Osteoblast (primary cell): ENCODE results near the gene ATG7. TPM values are rescaled to one million over a fixed set of nuclear protein-coding genes. Genes with fewer than 3 reads are reported as not detected.

Experiments used
- DNase-seq: peaks from one replicate; pipeline ENCODE4 v3.0.0; 2011; ENCODE audit warnings: low spot score, mixed read lengths; ENCODE audit not compliant: insufficient read length; ENCODE audit errors: missing footprints
- H2AFZ ChIP-seq: 2 replicates; pipeline ENCODE4 v1.6.0; 2011; ENCODE audit warnings: mild to moderate bottlenecking, low read length
- H3K27ac ChIP-seq: 2 replicates; pipeline ENCODE4 v1.5.1; 2011; ENCODE audit warnings: mild to moderate bottlenecking, low read depth, low read length, moderate library complexity
- H3K27me3 ChIP-seq: 2 replicates; pipeline ENCODE4 v1.6.0; 2012; ENCODE audit warnings: mild to moderate bottlenecking, control low read depth, inconsistent platforms, low read length, moderate library complexity; ENCODE audit not compliant: insufficient read depth
- H3K36me3 ChIP-seq: 2 replicates; pipeline ENCODE4 v1.5.1; 2011; ENCODE audit warnings: mild to moderate bottlenecking, low read length, control low read depth, moderate library complexity; ENCODE audit not compliant: insufficient read depth
- H3K4me1 ChIP-seq: 2 replicates; pipeline ENCODE4 v1.5.1; 2011; ENCODE audit warnings: mild to moderate bottlenecking, low read length, control low read depth, moderate library complexity; ENCODE audit not compliant: insufficient read depth
- H3K4me2 ChIP-seq: 2 replicates; pipeline ENCODE4 v1.6.0; 2011; ENCODE audit warnings: mild to moderate bottlenecking, low read length; ENCODE audit not compliant: insufficient read depth
- H3K4me3 ChIP-seq: fragments of 200-600 bp; sonication (generic); 3 replicates; pipeline ENCODE4 v1.5.1; 2012; ENCODE audit warnings: mild to moderate bottlenecking, low read length, inconsistent platforms; ENCODE audit not compliant: insufficient read depth
- H3K79me2 ChIP-seq: 2 replicates; pipeline ENCODE4 v1.6.0; 2012; ENCODE audit warnings: mild to moderate bottlenecking, low read length, control low read depth, inconsistent platforms; ENCODE audit not compliant: insufficient read depth
- H3K9me3 ChIP-seq: 2 replicates; pipeline ENCODE4 v1.5.1; 2011; ENCODE audit warnings: low read depth, low read length, control low read depth
- H4K20me1 ChIP-seq: 2 replicates; pipeline ENCODE4 v1.6.0; 2012; ENCODE audit warnings: mild to moderate bottlenecking, low read length, control low read depth; ENCODE audit not compliant: insufficient read depth
- total RNA-seq: library from RNA; depleted of rRNA; stranded (reverse); fragments of >200 nt; gene quantifications from 2 replicates; pipeline ENCODE4 v1.2.3, GENCODE V29; 2012
- TF ChIP-seq, protein P1 (sequence below): IDR thresholded peaks from 2 replicates; pipeline ENCODE4 v1.5.1; 2011; ENCODE audit warnings: mild to moderate bottlenecking, low read depth, low read length, moderate library complexity; ENCODE audit errors: extremely low read depth

The ATG7 gene
- total RNA-seq, 1 donor: 93.4 TPM

DNA sequence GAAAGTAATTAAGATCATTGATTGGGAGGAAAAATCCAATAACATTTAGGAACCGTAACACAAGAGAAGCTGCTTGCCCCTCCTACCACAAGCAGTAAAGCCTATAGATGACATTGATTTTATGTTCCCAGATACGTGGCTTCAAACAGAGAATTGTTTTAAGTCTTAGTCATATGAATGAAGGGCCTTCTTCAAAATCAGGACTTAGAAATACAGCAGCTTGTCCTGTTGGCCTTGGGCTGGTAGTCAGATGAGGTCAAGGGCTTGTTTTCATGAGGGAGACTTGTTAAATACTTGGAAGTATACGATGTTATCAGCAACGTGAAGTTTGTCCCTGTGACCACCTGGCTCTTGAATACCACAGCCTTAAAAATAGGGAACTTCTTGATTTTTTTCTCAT, 257.1 kb downstream of the ATG7 start:
- TF ChIP-seq, protein P1, sequence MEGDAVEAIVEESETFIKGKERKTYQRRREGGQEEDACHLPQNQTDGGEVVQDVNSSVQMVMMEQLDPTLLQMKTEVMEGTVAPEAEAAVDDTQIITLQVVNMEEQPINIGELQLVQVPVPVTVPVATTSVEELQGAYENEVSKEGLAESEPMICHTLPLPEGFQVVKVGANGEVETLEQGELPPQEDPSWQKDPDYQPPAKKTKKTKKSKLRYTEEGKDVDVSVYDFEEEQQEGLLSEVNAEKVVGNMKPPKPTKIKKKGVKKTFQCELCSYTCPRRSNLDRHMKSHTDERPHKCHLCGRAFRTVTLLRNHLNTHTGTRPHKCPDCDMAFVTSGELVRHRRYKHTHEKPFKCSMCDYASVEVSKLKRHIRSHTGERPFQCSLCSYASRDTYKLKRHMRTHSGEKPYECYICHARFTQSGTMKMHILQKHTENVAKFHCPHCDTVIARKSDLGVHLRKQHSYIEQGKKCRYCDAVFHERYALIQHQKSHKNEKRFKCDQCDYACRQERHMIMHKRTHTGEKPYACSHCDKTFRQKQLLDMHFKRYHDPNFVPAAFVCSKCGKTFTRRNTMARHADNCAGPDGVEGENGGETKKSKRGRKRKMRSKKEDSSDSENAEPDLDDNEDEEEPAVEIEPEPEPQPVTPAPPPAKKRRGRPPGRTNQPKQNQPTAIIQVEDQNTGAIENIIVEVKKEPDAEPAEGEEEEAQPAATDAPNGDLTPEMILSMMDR: no peak
- Histone ChIP-seq H3K4me2 (peak overlapping the region; percentile 30), H3K27ac (peak overlapping the region; percentile 90), H2AFZ (no peak overlapping the region), H3K9me3 (no peaks in the 10 kb centered on the region), H3K4me3 (no peak overlapping the region), H3K4me1 (peaks cover 39% of the 10 kb centered on the region), H4K20me1 (no peaks in the 10 kb centered on the region), H3K27me3 (no peaks in the 10 kb centered on the region), H3K36me3 (peaks cover 4% of the 10 kb centered on the region), H3K79me2 (peaks cover 2% of the 10 kb centered on the region)
- DNase-seq: no peak

DNA sequence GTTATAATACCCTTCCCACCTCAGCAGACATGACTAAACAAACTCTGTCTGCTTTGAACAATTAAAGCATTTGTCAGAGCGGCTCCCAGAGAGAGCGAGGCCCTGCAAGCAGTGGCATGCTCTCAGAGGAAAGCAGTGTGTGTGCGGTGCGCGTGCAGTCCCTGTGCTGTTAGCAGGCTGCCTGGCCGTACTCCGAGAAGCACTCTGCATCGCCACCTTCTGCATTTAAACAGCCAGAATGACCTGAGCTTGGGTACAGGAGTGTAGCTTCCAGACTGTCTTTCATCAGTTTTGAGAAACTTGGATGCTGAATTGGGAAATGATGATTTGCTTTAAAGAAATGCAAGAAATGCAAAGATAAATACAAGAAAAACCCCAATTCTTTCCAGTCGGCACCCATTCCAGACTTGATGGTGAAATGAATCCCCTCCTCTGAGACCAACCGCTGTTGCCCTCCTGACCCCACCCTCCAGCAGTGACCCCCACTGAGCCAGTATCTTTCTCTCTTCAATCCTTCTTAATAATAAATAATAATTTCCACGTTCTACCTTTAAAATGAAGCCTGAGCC, 258.0 kb downstream of the ATG7 start:
- Histone ChIP-seq H3K27ac (peak overlapping the region; percentile 90), H3K4me2 (peak overlapping the region; percentile 30)

DNA sequence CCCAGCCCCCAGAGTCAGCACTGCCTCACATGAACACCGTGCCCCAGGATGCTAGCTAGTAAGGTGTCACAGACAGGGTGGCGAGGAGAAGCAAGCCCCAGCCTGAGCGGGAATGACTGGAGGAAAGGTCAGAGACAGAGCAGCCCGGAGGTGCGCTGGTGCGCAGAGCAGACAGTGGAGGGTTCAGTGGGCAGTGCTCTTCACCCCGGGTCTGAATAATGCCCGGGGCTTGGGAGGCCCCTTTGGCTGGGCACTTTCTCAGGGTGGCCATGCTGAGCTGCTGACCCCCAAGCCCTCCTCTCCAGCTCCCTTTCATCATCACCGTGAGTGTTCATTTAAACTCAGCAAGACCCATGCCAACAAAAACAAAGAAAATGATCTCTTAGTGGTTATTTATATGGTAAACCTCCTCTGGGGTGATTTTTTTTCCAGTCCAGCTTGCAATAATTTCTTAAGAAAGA, 260.8 kb downstream of the ATG7 start:
- TF ChIP-seq, protein P1: no peak
- Histone ChIP-seq H3K4me2 (peak overlapping the region; percentile 20), H3K27me3 (no peaks in the 10 kb centered on the region), H3K36me3 (peaks cover 4% of the 10 kb centered on the region), H3K4me3 (no peak overlapping the region), H3K4me1 (peaks cover 39% of the 10 kb centered on the region), H4K20me1 (no peaks in the 10 kb centered on the region), H3K9me3 (no peaks in the 10 kb centered on the region), H2AFZ (no peak overlapping the region), H3K27ac (peak overlapping the region; percentile 57), H3K79me2 (peaks cover 2% of the 10 kb centered on the region)
- DNase-seq: peak; percentile 89

More for the DNA sequence above, 258.0 kb downstream of the ATG7 start:
- H3K79me2 ChIP-seq: peaks cover 2% of the 10 kb centered on the region
- peaks cover 39% of the 10 kb centered on the region for H3K4me1 ChIP-seq
- peaks cover 4% of the 10 kb centered on the region for H3K36me3 ChIP-seq
- TF ChIP-seq, protein P1: peak; percentile 43
- H3K4me3 ChIP-seq: no peak overlapping the region
- H3K27me3 ChIP-seq: no peaks in the 10 kb centered on the region
- H3K9me3 ChIP-seq: no peaks in the 10 kb centered on the region
- DNase-seq: peak; percentile 92
- no peaks in the 10 kb centered on the region for H4K20me1 ChIP-seq
- H2AFZ ChIP-seq: no peak overlapping the region

DNA sequence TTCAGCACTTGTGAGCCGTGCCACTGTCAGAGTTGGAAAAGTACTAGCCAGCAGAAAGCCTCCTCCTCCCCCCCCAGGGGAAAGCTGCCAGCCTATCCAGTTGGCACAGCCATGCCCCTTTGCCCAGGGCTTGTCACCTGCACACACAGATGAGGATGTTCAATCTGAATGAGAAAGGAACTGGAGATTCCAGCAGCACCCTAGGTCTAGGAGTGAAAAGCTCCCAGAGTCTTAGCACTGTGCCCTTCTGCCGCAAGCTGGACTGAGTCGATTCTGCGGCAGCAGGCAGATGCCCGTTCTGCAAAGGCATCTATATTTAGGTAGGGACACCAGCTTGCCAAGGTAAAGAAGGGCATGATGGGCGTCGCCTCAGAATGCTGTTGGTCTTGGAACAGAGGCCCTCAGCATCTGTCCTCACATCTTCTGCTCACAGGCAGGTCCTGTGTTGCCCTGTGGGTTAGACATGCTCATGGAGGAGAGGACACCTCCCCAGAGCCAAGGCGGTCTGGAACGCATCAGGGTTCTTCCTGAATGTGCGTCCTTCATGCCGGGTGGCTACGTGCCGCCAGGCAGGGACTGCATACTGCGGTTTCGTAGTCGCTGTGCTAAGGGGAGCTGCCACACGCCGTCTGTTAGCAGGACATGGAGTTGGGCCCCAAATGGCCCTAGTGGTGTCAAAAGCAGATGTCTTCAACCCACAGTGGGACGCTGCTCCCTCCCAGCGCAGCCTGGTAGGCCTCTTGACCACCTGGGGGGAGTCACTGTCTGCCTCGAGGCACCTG, 262.0 kb downstream of the ATG7 start:
- no peak for DNase-seq
- Histone ChIP-seq H3K36me3 (no peaks in the 10 kb centered on the region), H3K27ac (no peak overlapping the region), H3K79me2 (peaks cover 2% of the 10 kb centered on the region), H3K4me1 (peaks cover 38% of the 10 kb centered on the region), H3K27me3 (no peaks in the 10 kb centered on the region), H3K4me2 (no peak overlapping the region), H3K4me3 (no peak overlapping the region), H2AFZ (no peak overlapping the region), H4K20me1 (no peaks in the 10 kb centered on the region), H3K9me3 (no peaks in the 10 kb centered on the region)
- TF ChIP-seq, protein P1: no peak
